IPS-18a (cell line): ENCODE data around the gene VEGFC.

Experiments used
- H3K27ac ChIP-seq: one replicate; pipeline ENCODE4 v1.5.1; 2013; ENCODE audit warnings: low read length
- H3K27me3 ChIP-seq: one replicate; pipeline ENCODE4 v1.6.1; 2013; ENCODE audit warnings: mild to moderate bottlenecking, low read length; ENCODE audit not compliant: control insufficient read depth, insufficient read depth
- H3K36me3 ChIP-seq: one replicate; pipeline ENCODE4 v1.6.1; 2013; ENCODE audit warnings: low read depth, low read length; ENCODE audit not compliant: control insufficient read depth
- H3K4me1 ChIP-seq: one replicate; pipeline ENCODE4 v1.6.1; 2013; ENCODE audit warnings: low read depth, low read length; ENCODE audit not compliant: control insufficient read depth
- H3K4me3 ChIP-seq: one replicate; pipeline ENCODE4 v1.5.1; 2013; ENCODE audit warnings: low read length
- H3K9ac ChIP-seq: one replicate; pipeline ENCODE4 v1.6.1; 2013; ENCODE audit warnings: mild to moderate bottlenecking, low read length, moderate library complexity
- H3K9me3 ChIP-seq: one replicate; pipeline ENCODE4 v1.6.1; 2013; ENCODE audit warnings: low read depth, low read length; ENCODE audit not compliant: control insufficient read depth

Gene VEGFC

DNA sequence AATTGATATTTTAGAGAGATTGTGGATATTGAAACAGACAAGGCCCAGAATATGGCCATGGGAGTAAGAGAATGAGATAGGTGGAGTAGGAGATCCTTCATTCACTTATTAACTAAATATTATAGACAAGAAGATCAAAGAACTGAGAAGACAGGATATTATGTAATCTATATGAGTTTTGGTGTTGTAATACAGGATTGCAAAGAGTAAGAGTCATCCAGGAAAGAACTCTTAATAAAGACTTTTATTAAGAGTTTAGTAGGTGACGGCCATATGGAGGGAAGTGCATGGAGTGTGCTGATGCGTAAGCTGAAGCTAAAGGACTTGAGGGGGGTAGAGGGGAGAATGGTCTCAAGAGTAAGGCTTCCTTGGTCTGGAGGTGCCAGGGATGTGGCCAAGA, 153.7 kb downstream of the VEGFC start:
- Histone ChIP-seq H3K4me1 (no peaks in the 10 kb centered on the region), H3K27me3 (no peaks in the 10 kb centered on the region), H3K9me3 (no peaks in the 10 kb centered on the region), H3K9ac (no peak overlapping the region), H3K36me3 (no peaks in the 10 kb centered on the region), H3K27ac (no peak overlapping the region), H3K4me3 (no peak overlapping the region)

DNA sequence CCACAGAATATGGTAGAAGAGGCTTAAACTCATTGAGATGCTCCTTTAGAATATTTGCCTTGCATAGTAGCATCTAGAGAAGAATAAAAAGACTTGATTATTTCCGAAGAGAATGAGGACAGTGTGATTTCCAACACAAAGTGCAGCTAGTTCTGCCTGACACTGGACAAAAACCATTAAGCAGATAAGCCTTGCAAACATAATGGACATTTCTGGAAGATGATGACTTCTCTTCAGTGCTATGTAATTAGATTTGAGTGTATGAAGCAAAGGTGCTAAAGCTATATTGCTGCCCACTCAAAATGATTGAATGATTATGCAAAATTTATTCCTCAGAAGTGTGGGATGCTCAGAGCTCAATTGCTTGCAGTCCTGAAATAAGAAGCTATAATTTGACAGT, 156.4 kb downstream of the VEGFC start:
- H3K27me3 ChIP-seq = no peaks in the 10 kb centered on the region
- H3K4me1 ChIP-seq = no peaks in the 10 kb centered on the region
- H3K27ac ChIP-seq = no peak overlapping the region
- no peaks in the 10 kb centered on the region for H3K36me3 ChIP-seq
- no peak overlapping the region for H3K9ac ChIP-seq
- no peaks in the 10 kb centered on the region for H3K9me3 ChIP-seq
- no peak overlapping the region for H3K4me3 ChIP-seq

DNA sequence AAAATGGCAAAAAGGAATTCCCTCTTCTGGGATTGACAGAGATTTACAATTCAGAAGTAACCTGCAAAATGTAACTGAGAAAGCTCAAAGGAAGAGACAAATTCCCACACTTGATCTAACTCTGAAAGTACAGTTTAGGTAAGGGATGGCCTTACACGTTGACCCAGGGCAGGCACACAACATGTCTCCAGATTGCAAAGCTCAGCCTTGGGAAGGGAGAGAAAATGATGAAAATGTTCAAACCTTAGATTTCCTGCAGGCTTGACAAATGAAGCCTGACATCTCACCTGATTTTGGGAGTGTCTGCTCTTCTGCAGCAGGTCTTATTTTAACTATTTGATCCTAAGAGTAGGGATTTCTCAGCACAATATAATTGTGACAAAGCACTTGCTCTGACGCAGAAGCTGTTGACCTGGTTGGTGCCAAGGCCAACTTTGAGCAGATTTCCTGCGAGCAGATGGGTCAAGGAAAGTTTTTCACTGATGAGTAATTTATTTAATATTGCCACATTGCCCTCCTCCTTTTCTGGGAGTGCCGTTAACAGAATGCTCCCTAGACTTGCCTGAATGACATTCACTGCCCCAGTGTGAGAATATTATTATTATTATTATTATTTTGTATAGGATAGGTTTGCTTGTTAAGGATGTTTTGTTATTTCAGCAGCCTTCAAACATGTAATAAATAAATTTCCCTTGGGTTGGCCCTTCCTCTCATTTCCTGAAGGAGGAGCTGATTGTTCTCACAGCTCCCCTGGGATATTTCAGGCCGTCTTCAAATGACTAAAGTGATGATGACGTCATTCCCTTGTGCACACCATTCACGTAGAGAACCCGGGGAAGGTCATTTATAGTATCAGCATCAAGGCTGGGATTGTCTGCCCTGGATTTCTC, 157.1 kb downstream of the VEGFC start:
- no peak overlapping the region for H3K9ac ChIP-seq
- H3K36me3 ChIP-seq = no peaks in the 10 kb centered on the region
- no peaks in the 10 kb centered on the region for H3K27me3 ChIP-seq
- no peaks in the 10 kb centered on the region for H3K4me1 ChIP-seq
- no peak overlapping the region for H3K4me3 ChIP-seq
- H3K9me3 ChIP-seq = no peaks in the 10 kb centered on the region
- H3K27ac ChIP-seq = no peak overlapping the region
